K562 (cell line): ENCODE measurements around the gene FAM171A1. TPM values are rescaled to one million over a fixed set of nuclear protein-coding genes. Genes with fewer than 3 reads are reported as not detected.

ENCODE experiments used
- CBFA2T3 ChIP-seq: fragments of 450-650 bp; IDR thresholded peaks from 2 replicates; pipeline ENCODE4 v1.6.1; 2017
- CBX3 ChIP-seq, 2 experiments: IDR thresholded peaks; 1 replicate in 1 of 2; 2 replicates in 1 of 2; pipeline ENCODE4 v1.6.1; 2012; ENCODE audit warnings: inconsistent platforms in 2 of 2, low read length in 2 of 2, borderline replicate concordance in 1 of 2, control low read depth in 1 of 2
- CSDE1 ChIP-seq, 2 experiments: fragments of 450-650 bp; IDR thresholded peaks; 2 replicates each; pipeline ENCODE4 v1.6.1; 2016; ENCODE audit warnings: mild to moderate bottlenecking in 1 of 2
- ESRRA ChIP-seq: fragments of 450-650 bp; IDR thresholded peaks from 2 replicates; pipeline ENCODE4 v1.6.1; 2014; ENCODE audit warnings: low read depth, mild to moderate bottlenecking, moderate library complexity, borderline replicate concordance
- ETV5 ChIP-seq: sonication (generic); formaldehyde crosslinking; IDR thresholded peaks from 2 replicates; pipeline ENCODE4 v1.4.0; 2020; ENCODE audit warnings: low read depth, mild to moderate bottlenecking, missing genetic modification reagents
- HMG20B ChIP-seq: fragments of 250-450 bp; sonication (Bioruptor Pico); IDR thresholded peaks from 2 replicates; pipeline ENCODE4 v1.5.0; 2021; ENCODE audit warnings: mild to moderate bottlenecking
- JUN ChIP-seq, 2 experiments: sonication (generic) in 1 of 2; formaldehyde crosslinking in 1 of 2; IDR thresholded peaks; 2 replicates each; pipeline versions ENCODE4 v1.6.1 to v1.8.0; 2012 to 2022; ENCODE audit warnings: borderline replicate concordance in 2 of 2, mild to moderate bottlenecking in 2 of 2, improper control_type of control experiment in 1 of 2, low read depth in 1 of 2, low read length in 1 of 2, missing genetic modification reagents in 1 of 2
- MTF1 ChIP-seq: fragments of 250-450 bp; sonication (Bioruptor Pico); IDR thresholded peaks from 2 replicates; pipeline ENCODE4 v1.9.0; 2021; ENCODE audit warnings: moderate library complexity, mild to moderate bottlenecking, inconsistent platforms, borderline replicate concordance
- NEUROD1 ChIP-seq: fragments of 150-350 bp; IDR thresholded peaks from 2 replicates; pipeline ENCODE4 v1.6.1; 2014; ENCODE audit warnings: borderline replicate concordance, low read length, low read depth; ENCODE audit not compliant: partially characterized antibody
- NR1H2 ChIP-seq: sonication (generic); formaldehyde crosslinking; IDR thresholded peaks from 2 replicates; pipeline ENCODE4 v1.4.0; 2020; ENCODE audit warnings: mild to moderate bottlenecking, missing genetic modification reagents
- PHTF2 ChIP-seq: fragments of 250-450 bp; sonication (Bioruptor Pico); IDR thresholded peaks from 2 replicates; pipeline ENCODE4 v1.5.0; 2021; ENCODE audit warnings: mild to moderate bottlenecking
- POLR2AphosphoS2 ChIP-seq: IDR thresholded peaks from 2 replicates; pipeline ENCODE4 v1.6.1; 2012; ENCODE audit warnings: low read length, improper control_type of control experiment
- ZNF174 ChIP-seq: fragments of 250-450 bp; sonication (Bioruptor Pico); IDR thresholded peaks from 2 replicates; pipeline ENCODE4 v1.4.0; 2020; ENCODE audit warnings: mild to moderate bottlenecking
- polyA plus RNA-seq, 8 experiments: library from polyadenylated mRNA; depleted of rRNA in 4 of 8; stranded (reverse) in 5 of 8; unstranded in 3 of 8; fragments of >200 nt; fragmentation: Nextera tagmentation in 2 of 8; fragmentation: Illumina TruSeq in 1 of 8; extraction: Ambion mirVana in 2 of 8; extraction: Trizol in 1 of 8; gene quantifications; 2 replicates each; pipeline versions ENCODE4 v1.2.1 to v1.2.3, GENCODE V29; 2011 to 2014; ENCODE audit warnings: inconsistent platforms in 1 of 8, missing spikeins in 1 of 8
- total RNA-seq, 7 experiments: library from RNA; depleted of rRNA in 6 of 7; stranded (reverse); fragments of >200 nt in 6 of 7; fragmentation: Illumina TruSeq in 2 of 7; extraction: Trizol in 2 of 7; gene quantifications; 2 replicates each; pipeline versions ENCODE4 v1.2.1 to v1.2.3, GENCODE V29; 2011 to 2021; ENCODE audit warnings: low replicate concordance in 1 of 7
- TF ChIP-seq, protein P1 (sequence below), 2 experiments: fragments of 450-650 bp; formaldehyde crosslinking in 1 of 2; IDR thresholded peaks; 2 replicates each; pipeline versions ENCODE4 v1.4.0 to v1.6.1; 2014 to 2020; ENCODE audit warnings: mild to moderate bottlenecking in 2 of 2, borderline replicate concordance in 1 of 2, low read depth in 1 of 2
- TF ChIP-seq, protein P2 (sequence below): sonication (generic); formaldehyde crosslinking; IDR thresholded peaks from 2 replicates; pipeline ENCODE4 v1.8.0; 2023; ENCODE audit warnings: missing genetic modification reagents, mild to moderate bottlenecking, borderline replicate concordance

The FAM171A1 gene
- total and polyA plus RNA-seq, 9 of the 15 experiments (the other 6 are each of a cell fraction or from before 2014, with no cell fraction given): 0.51 to 8.2 (median 4.8) TPM

DNA sequence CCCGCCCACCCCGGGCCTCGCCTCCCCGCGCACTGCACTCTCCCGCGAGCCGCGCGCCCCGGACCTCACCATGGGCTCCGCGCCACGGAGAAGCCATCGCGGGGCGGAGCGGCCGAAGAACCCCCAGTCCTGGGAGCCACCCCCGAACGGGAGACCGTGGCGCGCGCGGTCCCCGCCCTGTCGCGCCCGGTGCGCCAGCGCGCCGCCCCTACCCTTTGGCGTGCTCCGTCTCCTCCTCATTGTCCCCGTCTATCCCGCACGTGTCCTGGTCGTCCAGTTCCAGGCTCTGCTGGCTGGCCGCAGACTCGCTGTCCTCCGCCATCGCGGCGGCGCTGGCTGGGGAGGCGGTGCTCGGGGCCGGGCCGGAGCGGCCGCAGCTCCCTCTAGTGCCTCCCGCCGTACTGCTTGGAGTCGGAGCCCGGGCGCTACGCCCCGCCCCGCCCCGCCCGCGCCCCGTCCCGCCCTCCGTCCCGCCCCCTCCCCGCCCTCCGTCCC is 202.8 kb downstream of the FAM171A1 start, which contains the start of gene NMT2 (continued):
- TF ChIP-seq JUN (IDR thresholded peaks at IDR 0.05; ENCODE audit: borderline replicate concordance, low read depth, low read length) (no peak), JUN (CRISPR knock-in tag; IDR thresholded peaks at IDR 0.05; ENCODE audit: borderline replicate concordance) (no peak), HMG20B (no peak), ZNF174 (CRISPR knock-in tag) (no peak), CBFA2T3 (no peak), POLR2AphosphoS2 (no peak), NEUROD1 (peak; percentile 34), PHTF2 (no peak), CBX3 (IDR thresholded peaks at IDR 0.05; ENCODE audit: borderline replicate concordance in 1 of 2, low read length in 2 of 2) (no peak), CSDE1 (IDR thresholded peaks at IDR 0.05) (no peak), ESRRA (no peak; the same call in 1 of the 2 replicates), ETV5 (CRISPR knock-in tag) (no peak), NR1H2 (CRISPR knock-in tag) (no peak), MTF1 (CRISPR knock-in tag) (no peak)
- TF ChIP-seq, protein P1, sequence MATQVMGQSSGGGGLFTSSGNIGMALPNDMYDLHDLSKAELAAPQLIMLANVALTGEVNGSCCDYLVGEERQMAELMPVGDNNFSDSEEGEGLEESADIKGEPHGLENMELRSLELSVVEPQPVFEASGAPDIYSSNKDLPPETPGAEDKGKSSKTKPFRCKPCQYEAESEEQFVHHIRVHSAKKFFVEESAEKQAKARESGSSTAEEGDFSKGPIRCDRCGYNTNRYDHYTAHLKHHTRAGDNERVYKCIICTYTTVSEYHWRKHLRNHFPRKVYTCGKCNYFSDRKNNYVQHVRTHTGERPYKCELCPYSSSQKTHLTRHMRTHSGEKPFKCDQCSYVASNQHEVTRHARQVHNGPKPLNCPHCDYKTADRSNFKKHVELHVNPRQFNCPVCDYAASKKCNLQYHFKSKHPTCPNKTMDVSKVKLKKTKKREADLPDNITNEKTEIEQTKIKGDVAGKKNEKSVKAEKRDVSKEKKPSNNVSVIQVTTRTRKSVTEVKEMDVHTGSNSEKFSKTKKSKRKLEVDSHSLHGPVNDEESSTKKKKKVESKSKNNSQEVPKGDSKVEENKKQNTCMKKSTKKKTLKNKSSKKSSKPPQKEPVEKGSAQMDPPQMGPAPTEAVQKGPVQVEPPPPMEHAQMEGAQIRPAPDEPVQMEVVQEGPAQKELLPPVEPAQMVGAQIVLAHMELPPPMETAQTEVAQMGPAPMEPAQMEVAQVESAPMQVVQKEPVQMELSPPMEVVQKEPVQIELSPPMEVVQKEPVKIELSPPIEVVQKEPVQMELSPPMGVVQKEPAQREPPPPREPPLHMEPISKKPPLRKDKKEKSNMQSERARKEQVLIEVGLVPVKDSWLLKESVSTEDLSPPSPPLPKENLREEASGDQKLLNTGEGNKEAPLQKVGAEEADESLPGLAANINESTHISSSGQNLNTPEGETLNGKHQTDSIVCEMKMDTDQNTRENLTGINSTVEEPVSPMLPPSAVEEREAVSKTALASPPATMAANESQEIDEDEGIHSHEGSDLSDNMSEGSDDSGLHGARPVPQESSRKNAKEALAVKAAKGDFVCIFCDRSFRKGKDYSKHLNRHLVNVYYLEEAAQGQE (IDR thresholded peaks at IDR 0.05; ENCODE audit: borderline replicate concordance): 0 out of 2 replicates have a peak, but pooled peaks have one; percentile 27
- TF ChIP-seq, protein P1 (CRISPR knock-in tag; IDR thresholded peaks at IDR 0.05; ENCODE audit: low read depth): no peak
- TF ChIP-seq, protein P2, sequence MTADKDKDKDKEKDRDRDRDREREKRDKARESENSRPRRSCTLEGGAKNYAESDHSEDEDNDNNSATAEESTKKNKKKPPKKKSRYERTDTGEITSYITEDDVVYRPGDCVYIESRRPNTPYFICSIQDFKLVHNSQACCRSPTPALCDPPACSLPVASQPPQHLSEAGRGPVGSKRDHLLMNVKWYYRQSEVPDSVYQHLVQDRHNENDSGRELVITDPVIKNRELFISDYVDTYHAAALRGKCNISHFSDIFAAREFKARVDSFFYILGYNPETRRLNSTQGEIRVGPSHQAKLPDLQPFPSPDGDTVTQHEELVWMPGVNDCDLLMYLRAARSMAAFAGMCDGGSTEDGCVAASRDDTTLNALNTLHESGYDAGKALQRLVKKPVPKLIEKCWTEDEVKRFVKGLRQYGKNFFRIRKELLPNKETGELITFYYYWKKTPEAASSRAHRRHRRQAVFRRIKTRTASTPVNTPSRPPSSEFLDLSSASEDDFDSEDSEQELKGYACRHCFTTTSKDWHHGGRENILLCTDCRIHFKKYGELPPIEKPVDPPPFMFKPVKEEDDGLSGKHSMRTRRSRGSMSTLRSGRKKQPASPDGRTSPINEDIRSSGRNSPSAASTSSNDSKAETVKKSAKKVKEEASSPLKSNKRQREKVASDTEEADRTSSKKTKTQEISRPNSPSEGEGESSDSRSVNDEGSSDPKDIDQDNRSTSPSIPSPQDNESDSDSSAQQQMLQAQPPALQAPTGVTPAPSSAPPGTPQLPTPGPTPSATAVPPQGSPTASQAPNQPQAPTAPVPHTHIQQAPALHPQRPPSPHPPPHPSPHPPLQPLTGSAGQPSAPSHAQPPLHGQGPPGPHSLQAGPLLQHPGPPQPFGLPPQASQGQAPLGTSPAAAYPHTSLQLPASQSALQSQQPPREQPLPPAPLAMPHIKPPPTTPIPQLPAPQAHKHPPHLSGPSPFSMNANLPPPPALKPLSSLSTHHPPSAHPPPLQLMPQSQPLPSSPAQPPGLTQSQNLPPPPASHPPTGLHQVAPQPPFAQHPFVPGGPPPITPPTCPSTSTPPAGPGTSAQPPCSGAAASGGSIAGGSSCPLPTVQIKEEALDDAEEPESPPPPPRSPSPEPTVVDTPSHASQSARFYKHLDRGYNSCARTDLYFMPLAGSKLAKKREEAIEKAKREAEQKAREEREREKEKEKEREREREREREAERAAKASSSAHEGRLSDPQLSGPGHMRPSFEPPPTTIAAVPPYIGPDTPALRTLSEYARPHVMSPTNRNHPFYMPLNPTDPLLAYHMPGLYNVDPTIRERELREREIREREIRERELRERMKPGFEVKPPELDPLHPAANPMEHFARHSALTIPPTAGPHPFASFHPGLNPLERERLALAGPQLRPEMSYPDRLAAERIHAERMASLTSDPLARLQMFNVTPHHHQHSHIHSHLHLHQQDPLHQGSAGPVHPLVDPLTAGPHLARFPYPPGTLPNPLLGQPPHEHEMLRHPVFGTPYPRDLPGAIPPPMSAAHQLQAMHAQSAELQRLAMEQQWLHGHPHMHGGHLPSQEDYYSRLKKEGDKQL (CRISPR knock-in tag): no peak
